Endothelial cell (in vitro differentiated cells): Measurements from ENCODE around the gene ELOVL6. TPM values are rescaled to one million over a fixed set of nuclear protein-coding genes. Genes with fewer than 3 reads are reported as not detected.

Experiments
- DNase-seq: peaks from one replicate; pipeline ENCODE4 v3.0.0; 2021; ENCODE audit warnings: low spot score
- H3K27ac Mint-ChIP-seq: one replicate; pipeline ENCODE4 v1.8.0; 2021; ENCODE audit warnings: mixed read lengths, inconsistent platforms; ENCODE audit not compliant: unreplicated experiment
- H3K27me3 Mint-ChIP-seq: one replicate; pipeline ENCODE4 v1.8.0; 2021; ENCODE audit warnings: mild to moderate bottlenecking, moderate library complexity, mixed read lengths, inconsistent platforms; ENCODE audit not compliant: unreplicated experiment
- H3K36me3 Mint-ChIP-seq: one replicate; pipeline ENCODE4 v1.8.0; 2021; ENCODE audit warnings: mild to moderate bottlenecking, low read depth, mixed read lengths, inconsistent platforms; ENCODE audit not compliant: unreplicated experiment
- H3K4me1 Mint-ChIP-seq: one replicate; pipeline ENCODE4 v1.8.0; 2021; ENCODE audit warnings: mild to moderate bottlenecking, mixed read lengths, inconsistent platforms; ENCODE audit not compliant: unreplicated experiment
- H3K4me3 Mint-ChIP-seq: one replicate; pipeline ENCODE4 v1.8.0; 2021; ENCODE audit warnings: mild to moderate bottlenecking, mixed read lengths, inconsistent platforms; ENCODE audit not compliant: unreplicated experiment
- H3K9me3 Mint-ChIP-seq: one replicate; pipeline ENCODE4 v1.8.0; 2021; ENCODE audit warnings: mixed read lengths, inconsistent platforms; ENCODE audit not compliant: unreplicated experiment
- CTCF ChIP-seq: fragments of 200-600 bp; sonication (generic); IDR thresholded peaks from one replicate; pipeline ENCODE4 v1.5.0; 2021; ENCODE audit warnings: antibody characterized with exemption; ENCODE audit not compliant: unreplicated experiment
- total RNA-seq: library from RNA; stranded (reverse); fragmentation: NEBNext Ultra II Directional; extraction: Animal tissue kit (Norgen Biotek cat#: 25700); gene quantifications from one replicate; pipeline ENCODE4 v1.2.1, GENCODE V29; 2021; ENCODE audit not compliant: unreplicated experiment

ELOVL6 gene
- total RNA-seq, 1 donor from 2014 or later, result 31.0 TPM

GRCh38 chr4:110135523-110135922 is 62.9 kb downstream of the ELOVL6 start:
- H3K27me3 Mint-ChIP-seq, result no peaks in the 10 kb centered on the region
- H3K4me1 Mint-ChIP-seq, result peaks cover 20% of the 10 kb centered on the region
- no peaks in the 10 kb centered on the region for H3K36me3 Mint-ChIP-seq
- no peak for DNase-seq
- H3K9me3 Mint-ChIP-seq, result no peaks in the 10 kb centered on the region
- no peak for TF ChIP-seq CTCF
- no peak overlapping the region for H3K27ac Mint-ChIP-seq
- H3K4me3 Mint-ChIP-seq, result no peak overlapping the region

GRCh38 chr4:110135076-110135475 is 63.3 kb downstream of the ELOVL6 start:
- no peak for TF ChIP-seq CTCF
- DNase-seq, result no peak
- H3K4me1 Mint-ChIP-seq, result peaks cover 19% of the 10 kb centered on the region
- H3K36me3 Mint-ChIP-seq, result no peaks in the 10 kb centered on the region
- no peak overlapping the region for H3K27ac Mint-ChIP-seq
- no peaks in the 10 kb centered on the region for H3K9me3 Mint-ChIP-seq
- no peaks in the 10 kb centered on the region for H3K27me3 Mint-ChIP-seq
- H3K4me3 Mint-ChIP-seq, result no peak overlapping the region

GRCh38 chr4:110134269-110134869 is 64.0 kb downstream of the ELOVL6 start:
- Mint-ChIP-seq H3K4me1 (peaks cover 12% of the 10 kb centered on the region), H3K27me3 (no peaks in the 10 kb centered on the region), H3K27ac (no peak overlapping the region), H3K9me3 (no peaks in the 10 kb centered on the region), H3K36me3 (no peaks in the 10 kb centered on the region), H3K4me3 (no peak overlapping the region)
- no peak for TF ChIP-seq CTCF
- no peak for DNase-seq

GRCh38 chr4:110132816-110133719 is 65.3 kb downstream of the ELOVL6 start:
- Mint-ChIP-seq H3K4me1 (peaks cover 12% of the 10 kb centered on the region), H3K4me3 (no peak overlapping the region), H3K9me3 (no peaks in the 10 kb centered on the region), H3K27ac (no peak overlapping the region), H3K27me3 (no peaks in the 10 kb centered on the region), H3K36me3 (no peaks in the 10 kb centered on the region)
- no peak for DNase-seq
- no peak for TF ChIP-seq CTCF

- Mint-ChIP-seq H3K9me3 (no peaks in the 10 kb centered on the region), H3K4me1 (peaks cover 12% of the 10 kb centered on the region), H3K27ac (no peak overlapping the region), H3K4me3 (no peak overlapping the region), H3K27me3 (peaks cover 2% of the 10 kb centered on the region), H3K36me3 (no peaks in the 10 kb centered on the region)
- no peak for TF ChIP-seq CTCF
- no peak for DNase-seq
Observed at GRCh38 chr4:110131916-110132315, 66.5 kb downstream of the ELOVL6 start.
